ACHN (cell line): Measurements from ENCODE around the gene ATG7.
"Not testable (repeated sequence)": the region's sequence is repeated elsewhere in the genome, so short reads cannot be mapped to it uniquely, and the experiment has no call there.

ENCODE experiments used
- DNase-seq: peaks from one replicate; pipeline ENCODE4 v3.0.0-alpha.2; 2015
- in situ Hi-C: cut with HindIII; loops from 2 replicates; pipeline ENCODE4 v1.10.0; 2017; ENCODE audit warnings: low sequenced_read_pairs, low pct_ligation_motif_present, low pct_unique_long_range_greater_than_20kb

Gene ATG7

GRCh38 chr3:11329777-11330176 lies 57.6 kb downstream of the ATG7 start:
- in situ Hi-C loops, result no loop called here
- no peak for DNase-seq

GRCh38 chr3:11331101-11331500 lies 58.9 kb downstream of the ATG7 start:
- DNase-seq, result no peak
- in situ Hi-C loops, result no loop called here

- in situ Hi-C loops, result no loop called here
- peak; percentile 68 for DNase-seq
These were observed 62.9 kb downstream of the ATG7 start for GRCh38 chr3:11335056-11335608.

GRCh38 chr3:11339541-11339940 lies 67.3 kb downstream of the ATG7 start:
- DNase-seq, result no peak
- in situ Hi-C loops, result no loop called here

GRCh38 chr3:11346416-11346815 lies 74.2 kb downstream of the ATG7 start:
- in situ Hi-C loops, result no loop called here
- peak; percentile 35 for DNase-seq

- DNase-seq, in situ Hi-C loops: not testable (repeated sequence)
These were observed 76.7 kb downstream of the ATG7 start for GRCh38 chr3:11348877-11349276.

GRCh38 chr3:11349446-11349845 lies 77.2 kb downstream of the ATG7 start:
- no peak for DNase-seq
- in situ Hi-C loops, result no loop called here

- in situ Hi-C loops, result no loop called here
These were observed 78.2 kb downstream of the ATG7 start for GRCh38 chr3:11350374-11350773.

GRCh38 chr3:11351451-11351850 lies 79.3 kb downstream of the ATG7 start:
- no peak for DNase-seq
- in situ Hi-C loops, result no loop called here

More at GRCh38 chr3:11350374-11350773, 78.2 kb downstream of the ATG7 start:
- no peak for DNase-seq

- in situ Hi-C loops, result no loop called here
- no peak for DNase-seq
These were observed 84.1 kb downstream of the ATG7 start for GRCh38 chr3:11356269-11356668.

- no peak for DNase-seq
- in situ Hi-C loops, result no loop called here
These were observed 90.4 kb downstream of the ATG7 start for GRCh38 chr3:11362600-11362999.

GRCh38 chr3:11363715-11364114 lies 91.5 kb downstream of the ATG7 start:
- no peak for DNase-seq
- in situ Hi-C loops, result no loop called here

GRCh38 chr3:11364181-11364580 lies 92.0 kb downstream of the ATG7 start:
- peak; percentile 22 for DNase-seq
- in situ Hi-C loops, result no loop called here

- in situ Hi-C loops, result no loop called here
- DNase-seq, result no peak
These were observed 95.0 kb downstream of the ATG7 start for GRCh38 chr3:11367143-11367693.

- in situ Hi-C loops, result no loop called here
- no peak for DNase-seq
These were observed 98.0 kb downstream of the ATG7 start for GRCh38 chr3:11370191-11370590.

- no peak for DNase-seq
- in situ Hi-C loops, result no loop called here
These were observed 98.8 kb downstream of the ATG7 start for GRCh38 chr3:11370966-11371365.

- DNase-seq, result no peak
- in situ Hi-C loops, result no loop called here
These were observed 99.5 kb downstream of the ATG7 start for GRCh38 chr3:11371747-11372146.

- in situ Hi-C loops, result no loop called here
- no peak for DNase-seq
These were observed 101.0 kb downstream of the ATG7 start for GRCh38 chr3:11373235-11373634.

GRCh38 chr3:11373654-11374053 lies 101.5 kb downstream of the ATG7 start:
- in situ Hi-C loops, result no loop called here
- no peak for DNase-seq

- no peak for DNase-seq
- in situ Hi-C loops, result no loop called here
These were observed 103.3 kb downstream of the ATG7 start for GRCh38 chr3:11375333-11376088.
